ENCODE data around the gene JADE3.

The JADE3 gene

GRCh38 chrX:46994096-46994495 lies 81.9 kb downstream of the JADE3 start:
- DNase-seq (ENCODE audit: extremely low read depth, insufficient read length) = no peak
- Histone ChIP-seq H3K36me3 (ENCODE audit: control insufficient read depth, insufficient read depth, low read length) (no peaks in the 10 kb centered on the region; the same call in 1 of the 2 replicates), H3K27me3 (replicated peaks; ENCODE audit: control insufficient read depth, insufficient read depth, low read length) (no peaks in the 10 kb centered on the region), H3K4me3 (replicated peaks; ENCODE audit: low read depth, low read length) (no peak overlapping the region)
- no peak for TF ChIP-seq CTCF (IDR thresholded peaks at IDR 0.05; ENCODE audit: insufficient read depth, low read length, poor library complexity, severe bottlenecking)

GRCh38 chrX:47012131-47012530 lies 99.9 kb downstream of the JADE3 start:
- H3K4me3 ChIP-seq (replicated peaks; ENCODE audit: low read depth, low read length) = no peak overlapping the region
- no peak for TF ChIP-seq CTCF (IDR thresholded peaks at IDR 0.05; ENCODE audit: insufficient read depth, low read length, poor library complexity, severe bottlenecking)

GRCh38 chrX:47026198-47026597 lies 114.0 kb downstream of the JADE3 start:
- H3K27me3 ChIP-seq (replicated peaks; ENCODE audit: control insufficient read depth, insufficient read depth, low read length) = no peaks in the 10 kb centered on the region

More at GRCh38 chrX:47012131-47012530, 99.9 kb downstream of the JADE3 start:
- no peak for DNase-seq (ENCODE audit: extremely low read depth, insufficient read length)
- Histone ChIP-seq H3K27me3 (replicated peaks; ENCODE audit: control insufficient read depth, insufficient read depth, low read length) (no peaks in the 10 kb centered on the region; the same call in 1 of the 2 replicates), H3K36me3 (ENCODE audit: control insufficient read depth, insufficient read depth, low read length) (no peaks in the 10 kb centered on the region)

GRCh38 chrX:47030339-47030738 lies 118.1 kb downstream of the JADE3 start:
- Histone ChIP-seq H3K27me3 (replicated peaks; ENCODE audit: control insufficient read depth, insufficient read depth, low read length) (no peaks in the 10 kb centered on the region), H3K36me3 (ENCODE audit: control insufficient read depth, insufficient read depth, low read length) (no peaks in the 10 kb centered on the region), H3K4me3 (replicated peaks; ENCODE audit: low read depth, low read length) (no peak overlapping the region)
- peak; percentile 50 for TF ChIP-seq CTCF (IDR thresholded peaks at IDR 0.05; ENCODE audit: insufficient read depth, low read length, poor library complexity, severe bottlenecking)
- peak; percentile 1 for DNase-seq (ENCODE audit: extremely low read depth, insufficient read length)

More at GRCh38 chrX:47026198-47026597, 114.0 kb downstream of the JADE3 start:
- TF ChIP-seq CTCF (IDR thresholded peaks at IDR 0.05; ENCODE audit: insufficient read depth, low read length, poor library complexity, severe bottlenecking) = no peak
- no peaks in the 10 kb centered on the region for H3K36me3 ChIP-seq (ENCODE audit: control insufficient read depth, insufficient read depth, low read length)
- no peak for DNase-seq (ENCODE audit: extremely low read depth, insufficient read length)
- no peak overlapping the region for H3K4me3 ChIP-seq (replicated peaks; ENCODE audit: low read depth, low read length)

- no peak for DNase-seq (ENCODE audit: extremely low read depth, insufficient read length)
- no peaks in the 10 kb centered on the region for H3K36me3 ChIP-seq (ENCODE audit: control insufficient read depth, insufficient read depth, low read length)
- no peaks in the 10 kb centered on the region for H3K27me3 ChIP-seq (replicated peaks; ENCODE audit: control insufficient read depth, insufficient read depth, low read length)
- H3K4me3 ChIP-seq (replicated peaks; ENCODE audit: low read depth, low read length) = no peak overlapping the region
- no peak for TF ChIP-seq CTCF (IDR thresholded peaks at IDR 0.05; ENCODE audit: insufficient read depth, low read length, poor library complexity, severe bottlenecking)
Measured at GRCh38 chrX:47047989-47048388, 135.8 kb downstream of the JADE3 start.

Data from GM06990 (cell line).